ENCODE data around the gene ETF1.

- TF ChIP-seq POLR2AphosphoS5 (IDR thresholded peaks at IDR 0.05) (no peak), CTCF (IDR thresholded peaks at IDR 0.05) (no peak), POLR2A (IDR thresholded peaks at IDR 0.05) (no peak)
Measured at GRCh38 chr5:138468966-138469539, 74.0 kb downstream of the ETF1 start.

Data from breast epithelium (tissue), 3 donors.